Osteoblast (primary cell): ENCODE measurements around the gene PPP6R3. TPM values are rescaled to one million over a fixed set of nuclear protein-coding genes. Genes with fewer than 3 reads are reported as not detected.

ENCODE experiments used
- DNase-seq: peaks from one replicate; pipeline ENCODE4 v3.0.0; 2011; ENCODE audit warnings: low spot score, mixed read lengths; ENCODE audit not compliant: insufficient read length; ENCODE audit errors: missing footprints
- H2AFZ ChIP-seq: 2 replicates; pipeline ENCODE4 v1.6.0; 2011; ENCODE audit warnings: mild to moderate bottlenecking, low read length
- H3K27ac ChIP-seq: 2 replicates; pipeline ENCODE4 v1.5.1; 2011; ENCODE audit warnings: mild to moderate bottlenecking, low read depth, low read length, moderate library complexity
- H3K27me3 ChIP-seq: 2 replicates; pipeline ENCODE4 v1.6.0; 2012; ENCODE audit warnings: mild to moderate bottlenecking, control low read depth, inconsistent platforms, low read length, moderate library complexity; ENCODE audit not compliant: insufficient read depth
- H3K36me3 ChIP-seq: 2 replicates; pipeline ENCODE4 v1.5.1; 2011; ENCODE audit warnings: mild to moderate bottlenecking, low read length, control low read depth, moderate library complexity; ENCODE audit not compliant: insufficient read depth
- H3K4me1 ChIP-seq: 2 replicates; pipeline ENCODE4 v1.5.1; 2011; ENCODE audit warnings: mild to moderate bottlenecking, low read length, control low read depth, moderate library complexity; ENCODE audit not compliant: insufficient read depth
- H3K4me2 ChIP-seq: 2 replicates; pipeline ENCODE4 v1.6.0; 2011; ENCODE audit warnings: mild to moderate bottlenecking, low read length; ENCODE audit not compliant: insufficient read depth
- H3K4me3 ChIP-seq: fragments of 200-600 bp; sonication (generic); 3 replicates; pipeline ENCODE4 v1.5.1; 2012; ENCODE audit warnings: mild to moderate bottlenecking, low read length, inconsistent platforms; ENCODE audit not compliant: insufficient read depth
- H3K79me2 ChIP-seq: 2 replicates; pipeline ENCODE4 v1.6.0; 2012; ENCODE audit warnings: mild to moderate bottlenecking, low read length, control low read depth, inconsistent platforms; ENCODE audit not compliant: insufficient read depth
- H3K9me3 ChIP-seq: 2 replicates; pipeline ENCODE4 v1.5.1; 2011; ENCODE audit warnings: low read depth, low read length, control low read depth
- H4K20me1 ChIP-seq: 2 replicates; pipeline ENCODE4 v1.6.0; 2012; ENCODE audit warnings: mild to moderate bottlenecking, low read length, control low read depth; ENCODE audit not compliant: insufficient read depth
- total RNA-seq: library from RNA; depleted of rRNA; stranded (reverse); fragments of >200 nt; gene quantifications from 2 replicates; pipeline ENCODE4 v1.2.3, GENCODE V29; 2012
- TF ChIP-seq, protein P1 (sequence below): IDR thresholded peaks from 2 replicates; pipeline ENCODE4 v1.5.1; 2011; ENCODE audit warnings: mild to moderate bottlenecking, low read depth, low read length, moderate library complexity; ENCODE audit errors: extremely low read depth

The PPP6R3 gene
- total RNA-seq, 1 donor: 131 TPM

DNA sequence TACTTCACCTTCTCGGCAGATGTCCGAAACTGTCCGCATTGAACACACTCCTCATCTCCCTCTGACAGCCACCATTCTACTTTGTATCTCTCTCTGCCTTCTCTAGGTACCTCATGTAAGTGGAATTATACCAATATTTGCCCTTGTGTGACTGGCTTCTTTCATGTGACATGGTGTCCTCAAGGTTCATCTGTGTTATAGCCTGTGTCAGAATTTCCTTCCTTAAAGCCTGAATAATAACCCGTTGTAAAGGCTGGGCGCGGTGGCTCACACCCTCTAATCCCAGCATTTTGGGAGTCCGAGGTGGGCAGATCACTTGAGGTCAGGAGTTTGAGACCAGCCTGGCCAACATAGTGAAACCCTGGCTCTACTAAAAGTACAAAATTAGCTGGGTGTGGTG lies 40.4 kb upstream of the PPP6R3 start:
- no peaks in the 10 kb centered on the region for H3K79me2 ChIP-seq
- peaks cover 3% of the 10 kb centered on the region for H4K20me1 ChIP-seq
- TF ChIP-seq, protein P1, sequence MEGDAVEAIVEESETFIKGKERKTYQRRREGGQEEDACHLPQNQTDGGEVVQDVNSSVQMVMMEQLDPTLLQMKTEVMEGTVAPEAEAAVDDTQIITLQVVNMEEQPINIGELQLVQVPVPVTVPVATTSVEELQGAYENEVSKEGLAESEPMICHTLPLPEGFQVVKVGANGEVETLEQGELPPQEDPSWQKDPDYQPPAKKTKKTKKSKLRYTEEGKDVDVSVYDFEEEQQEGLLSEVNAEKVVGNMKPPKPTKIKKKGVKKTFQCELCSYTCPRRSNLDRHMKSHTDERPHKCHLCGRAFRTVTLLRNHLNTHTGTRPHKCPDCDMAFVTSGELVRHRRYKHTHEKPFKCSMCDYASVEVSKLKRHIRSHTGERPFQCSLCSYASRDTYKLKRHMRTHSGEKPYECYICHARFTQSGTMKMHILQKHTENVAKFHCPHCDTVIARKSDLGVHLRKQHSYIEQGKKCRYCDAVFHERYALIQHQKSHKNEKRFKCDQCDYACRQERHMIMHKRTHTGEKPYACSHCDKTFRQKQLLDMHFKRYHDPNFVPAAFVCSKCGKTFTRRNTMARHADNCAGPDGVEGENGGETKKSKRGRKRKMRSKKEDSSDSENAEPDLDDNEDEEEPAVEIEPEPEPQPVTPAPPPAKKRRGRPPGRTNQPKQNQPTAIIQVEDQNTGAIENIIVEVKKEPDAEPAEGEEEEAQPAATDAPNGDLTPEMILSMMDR: no peak
- no peak overlapping the region for H2AFZ ChIP-seq
- peaks cover 8% of the 10 kb centered on the region for H3K36me3 ChIP-seq
- no peak overlapping the region for H3K27ac ChIP-seq
- H3K27me3 ChIP-seq: no peaks in the 10 kb centered on the region
- H3K4me2 ChIP-seq: no peak overlapping the region
- no peaks in the 10 kb centered on the region for H3K9me3 ChIP-seq
- no peak overlapping the region for H3K4me3 ChIP-seq
- no peak for DNase-seq
- no peaks in the 10 kb centered on the region for H3K4me1 ChIP-seq

GRCh38 chr11:68423481-68423880 lies 37.1 kb upstream of the PPP6R3 start:
- TF ChIP-seq, protein P1: no peak
- DNase-seq: peak; percentile 72
- Histone ChIP-seq H3K27ac (no peak overlapping the region), H3K79me2 (no peaks in the 10 kb centered on the region), H4K20me1 (peaks cover 3% of the 10 kb centered on the region), H3K4me3 (no peak overlapping the region), H3K36me3 (no peaks in the 10 kb centered on the region), H3K4me1 (no peaks in the 10 kb centered on the region), H3K9me3 (no peaks in the 10 kb centered on the region), H3K27me3 (no peaks in the 10 kb centered on the region), H3K4me2 (no peak overlapping the region), H2AFZ (no peak overlapping the region)

- Histone ChIP-seq H3K4me1 (no peaks in the 10 kb centered on the region), H3K27ac (no peak overlapping the region), H3K27me3 (no peaks in the 10 kb centered on the region), H3K9me3 (peaks cover 2% of the 10 kb centered on the region), H3K79me2 (no peaks in the 10 kb centered on the region), H3K36me3 (peaks cover 2% of the 10 kb centered on the region), H3K4me3 (no peak overlapping the region), H3K4me2 (no peak overlapping the region), H4K20me1 (peaks cover 3% of the 10 kb centered on the region), H2AFZ (no peak overlapping the region)
- TF ChIP-seq, protein P1: no peak
- DNase-seq: no peak
Observed at GRCh38 chr11:68424101-68424632, 36.4 kb upstream of the PPP6R3 start.

DNA sequence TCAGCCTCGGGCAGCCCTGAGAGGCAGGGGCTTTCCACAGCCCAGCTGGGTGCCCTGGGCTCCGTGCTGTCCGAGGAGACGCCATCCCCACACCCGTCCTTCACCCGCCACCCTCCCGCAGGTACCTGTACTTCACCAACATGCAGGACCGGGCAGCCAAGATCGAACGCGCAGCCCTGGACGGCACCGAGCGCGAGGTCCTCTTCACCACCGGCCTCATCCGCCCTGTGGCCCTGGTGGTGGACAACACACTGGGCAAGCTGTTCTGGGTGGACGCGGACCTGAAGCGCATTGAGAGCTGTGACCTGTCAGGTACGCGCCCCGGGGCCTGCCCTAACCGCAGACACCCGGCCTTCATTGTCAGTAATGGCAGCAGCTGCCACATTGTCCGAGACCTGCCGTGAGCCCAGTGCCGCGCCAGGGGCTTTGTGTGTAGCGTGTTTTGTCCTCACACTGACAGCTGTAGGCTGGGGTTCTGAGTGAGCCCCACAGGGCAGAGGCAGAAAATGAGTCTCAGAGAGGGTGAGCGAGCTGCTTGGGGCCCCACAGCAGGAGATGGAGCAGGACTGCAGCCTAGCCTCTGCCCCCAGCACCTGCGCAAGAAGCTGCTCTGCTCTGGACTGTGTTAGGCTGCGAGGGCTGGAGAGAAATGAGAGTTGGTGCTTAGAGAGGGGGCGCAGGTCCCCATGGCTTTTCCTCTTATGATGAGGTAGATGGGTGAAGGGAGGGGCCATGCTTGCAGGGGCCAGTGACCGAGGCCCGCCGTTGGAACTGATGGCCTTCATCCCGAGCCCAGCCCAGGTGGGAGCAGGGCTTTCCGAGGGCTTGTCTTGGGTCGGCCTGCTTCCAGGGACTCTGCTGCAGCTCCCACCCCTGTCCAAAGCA lies 35.3 kb upstream of the PPP6R3 start:
- Histone ChIP-seq H3K9me3 (peaks cover 10% of the 10 kb centered on the region), H2AFZ (no peak overlapping the region), H3K27ac (no peak overlapping the region), H3K4me2 (no peak overlapping the region), H3K79me2 (no peaks in the 10 kb centered on the region), H3K4me1 (no peaks in the 10 kb centered on the region), H3K27me3 (no peaks in the 10 kb centered on the region), H4K20me1 (peaks cover 3% of the 10 kb centered on the region), H3K36me3 (peaks cover 10% of the 10 kb centered on the region), H3K4me3 (no peak overlapping the region)
- TF ChIP-seq, protein P1: no peak
- DNase-seq: peak; percentile 82
